ENCODE data around the gene ANKRD12.

The ANKRD12 gene

DNA sequence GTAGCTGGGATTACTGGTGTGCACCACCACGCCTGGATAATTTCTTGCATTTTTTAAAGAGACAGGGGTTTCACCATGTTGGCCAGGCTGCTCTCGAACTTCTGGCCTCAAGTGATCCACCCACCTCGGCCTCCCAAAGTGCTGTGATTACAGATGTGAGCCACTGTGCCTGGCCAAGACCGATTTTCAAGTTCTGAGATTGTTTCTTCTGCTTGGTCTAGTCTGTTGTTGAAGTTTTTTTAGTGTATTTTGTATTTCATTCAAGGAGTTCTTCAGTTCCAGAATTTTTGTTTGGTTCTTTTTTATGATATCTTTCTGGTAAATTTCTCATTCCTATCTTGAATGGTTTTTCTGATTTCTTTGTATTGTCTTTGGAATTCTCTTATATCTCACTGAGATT, 96.4 kb downstream of the ANKRD12 start:
- no peaks in the 10 kb centered on the region for H3K4me1 ChIP-seq (ENCODE audit: control insufficient read depth, insufficient read depth, low read length)
- H3K9me3 ChIP-seq (ENCODE audit: control insufficient read depth, insufficient read depth, low read length): no peaks in the 10 kb centered on the region
- H3K27ac ChIP-seq (ENCODE audit: low read depth, low read length): no peak overlapping the region
- no peaks in the 10 kb centered on the region for H3K27me3 ChIP-seq (ENCODE audit: control insufficient read depth, insufficient read depth, low read length)
- H3K4me3 ChIP-seq (ENCODE audit: low read depth, low read length): no peak overlapping the region
- no peak overlapping the region for H3K9ac ChIP-seq (ENCODE audit: low read depth, low read length)
- H3K36me3 ChIP-seq (ENCODE audit: control insufficient read depth, insufficient read depth, low read length): peaks cover 3% of the 10 kb centered on the region; the same call in 1 of the 2 replicates

DNA sequence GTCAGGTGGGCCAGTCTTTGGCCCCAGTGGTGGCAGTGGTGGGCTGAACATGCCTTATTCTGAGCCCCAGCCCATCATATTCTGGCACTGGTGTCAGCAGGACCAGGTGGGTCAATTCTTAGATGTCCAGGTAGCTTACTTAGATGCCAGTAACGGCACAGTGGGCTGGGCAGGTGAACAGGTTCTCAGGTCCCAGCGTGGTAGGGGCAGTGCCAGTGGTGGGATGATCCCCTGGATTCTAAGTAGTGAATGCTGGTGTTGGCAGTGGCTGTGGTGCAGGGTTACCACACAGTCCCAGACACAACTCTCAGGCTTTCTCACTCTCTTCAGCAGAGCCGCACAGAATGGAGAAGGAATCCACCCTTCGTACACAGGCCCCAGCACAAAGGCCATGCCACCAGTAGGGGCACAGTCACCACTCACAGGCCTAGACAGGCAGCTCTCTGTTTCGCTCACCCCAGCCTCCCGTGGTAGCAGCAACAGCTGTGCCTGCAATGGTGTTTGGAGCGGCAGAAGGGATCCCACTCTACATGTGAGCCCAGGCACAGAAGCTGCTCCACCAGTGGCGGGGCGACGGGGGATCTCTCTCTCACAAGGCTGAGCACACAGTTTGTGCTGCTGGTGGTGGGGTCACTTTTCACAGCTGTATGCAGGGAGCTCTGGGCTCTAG, 97.3 kb downstream of the ANKRD12 start:
- no peak overlapping the region for H3K27ac ChIP-seq (ENCODE audit: low read depth, low read length)
- H3K9ac ChIP-seq (ENCODE audit: low read depth, low read length): no peak overlapping the region
- H3K4me1 ChIP-seq (ENCODE audit: control insufficient read depth, insufficient read depth, low read length): no peaks in the 10 kb centered on the region
- no peaks in the 10 kb centered on the region for H3K27me3 ChIP-seq (ENCODE audit: control insufficient read depth, insufficient read depth, low read length)
- H3K4me3 ChIP-seq (ENCODE audit: low read depth, low read length): no peak overlapping the region
- peaks cover 3% of the 10 kb centered on the region; the same call in 1 of the 2 replicates for H3K36me3 ChIP-seq (ENCODE audit: control insufficient read depth, insufficient read depth, low read length)
- no peaks in the 10 kb centered on the region for H3K9me3 ChIP-seq (ENCODE audit: control insufficient read depth, insufficient read depth, low read length)

DNA sequence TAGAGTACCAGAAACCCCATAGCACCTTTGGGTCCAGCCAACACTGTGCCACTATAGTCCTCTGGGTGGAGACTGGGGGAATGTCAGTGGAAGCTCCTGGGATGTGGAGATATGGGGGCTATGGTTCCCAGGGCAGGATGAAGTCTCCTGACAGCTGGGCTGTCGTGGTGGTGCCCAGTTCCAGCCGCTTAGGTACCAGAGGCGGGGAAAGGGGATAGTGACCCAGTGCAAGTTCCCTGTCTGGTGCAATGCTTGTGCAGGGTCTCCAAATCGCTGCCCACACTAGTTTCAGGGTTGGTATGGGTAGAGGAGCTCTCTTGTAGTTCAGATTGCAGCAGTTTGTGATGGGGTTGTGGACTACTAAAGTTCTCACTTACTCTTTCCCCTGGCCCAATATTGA, 97.9 kb downstream of the ANKRD12 start:
- no peak overlapping the region for H3K4me3 ChIP-seq (ENCODE audit: low read depth, low read length)
- H3K27me3 ChIP-seq (ENCODE audit: control insufficient read depth, insufficient read depth, low read length): no peaks in the 10 kb centered on the region
- H3K4me1 ChIP-seq (ENCODE audit: control insufficient read depth, insufficient read depth, low read length): no peaks in the 10 kb centered on the region
- no peak overlapping the region for H3K9ac ChIP-seq (ENCODE audit: low read depth, low read length)
- H3K9me3 ChIP-seq (ENCODE audit: control insufficient read depth, insufficient read depth, low read length): no peaks in the 10 kb centered on the region
- no peak overlapping the region for H3K27ac ChIP-seq (ENCODE audit: low read depth, low read length)
- peaks cover 3% of the 10 kb centered on the region; the same call in 1 of the 2 replicates for H3K36me3 ChIP-seq (ENCODE audit: control insufficient read depth, insufficient read depth, low read length)

DNA sequence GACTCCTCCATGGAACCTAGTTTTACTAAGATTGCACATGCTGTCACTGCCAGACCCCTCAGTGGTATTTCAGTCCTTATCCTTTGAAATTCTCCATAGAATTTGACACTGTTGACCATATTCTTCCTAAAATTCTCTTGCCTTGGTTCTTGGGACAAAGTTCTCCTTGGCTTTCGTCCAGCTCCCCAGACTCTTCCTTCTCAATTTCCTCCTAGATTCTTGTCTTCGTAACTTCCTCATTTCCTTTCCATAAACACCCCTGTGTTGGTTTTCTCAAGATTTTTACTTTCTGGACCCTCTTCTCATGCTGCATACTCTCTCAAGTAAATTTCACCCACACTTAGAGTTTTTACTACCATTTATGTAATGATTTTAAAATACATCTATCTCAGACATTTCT, 101.4 kb downstream of the ANKRD12 start:
- no peaks in the 10 kb centered on the region for H3K27me3 ChIP-seq (ENCODE audit: control insufficient read depth, insufficient read depth, low read length)
- H3K4me1 ChIP-seq (ENCODE audit: control insufficient read depth, insufficient read depth, low read length): peaks cover 19% of the 10 kb centered on the region
- peaks cover 3% of the 10 kb centered on the region; the same call in 1 of the 2 replicates for H3K36me3 ChIP-seq (ENCODE audit: control insufficient read depth, insufficient read depth, low read length)
- H3K9ac ChIP-seq (ENCODE audit: low read depth, low read length): no peak overlapping the region
- no peak overlapping the region for H3K4me3 ChIP-seq (ENCODE audit: low read depth, low read length)
- no peak overlapping the region for H3K27ac ChIP-seq (ENCODE audit: low read depth, low read length)
- H3K9me3 ChIP-seq (ENCODE audit: control insufficient read depth, insufficient read depth, low read length): no peaks in the 10 kb centered on the region

DNA sequence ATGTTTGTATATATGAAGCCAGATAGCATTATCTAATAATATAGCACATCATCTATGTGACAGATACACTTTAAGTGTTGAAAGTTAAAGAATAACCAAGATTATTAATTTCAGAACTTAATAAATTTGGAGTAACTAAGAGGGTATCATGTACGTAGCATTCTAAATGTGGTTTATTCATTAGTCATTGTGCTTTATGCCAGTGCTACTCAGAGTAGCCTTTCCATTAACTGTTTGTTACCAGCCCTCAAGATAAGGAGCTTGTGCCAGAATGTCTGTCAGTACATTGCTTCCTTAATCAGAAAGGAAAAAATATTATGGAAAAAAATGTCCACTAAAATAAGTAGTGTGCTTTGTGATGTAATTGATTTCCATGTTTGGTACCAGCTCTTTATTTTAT, 103.1 kb downstream of the ANKRD12 start:
- Histone ChIP-seq H3K4me1 (ENCODE audit: control insufficient read depth, insufficient read depth, low read length) (peaks cover 25% of the 10 kb centered on the region), H3K4me3 (ENCODE audit: low read depth, low read length) (no peak overlapping the region), H3K9ac (ENCODE audit: low read depth, low read length) (no peak overlapping the region), H3K27ac (ENCODE audit: low read depth, low read length) (no peak overlapping the region), H3K36me3 (ENCODE audit: control insufficient read depth, insufficient read depth, low read length) (peaks cover 3% of the 10 kb centered on the region; the same call in 1 of the 2 replicates), H3K27me3 (ENCODE audit: control insufficient read depth, insufficient read depth, low read length) (no peaks in the 10 kb centered on the region), H3K9me3 (ENCODE audit: control insufficient read depth, insufficient read depth, low read length) (no peaks in the 10 kb centered on the region)

DNA sequence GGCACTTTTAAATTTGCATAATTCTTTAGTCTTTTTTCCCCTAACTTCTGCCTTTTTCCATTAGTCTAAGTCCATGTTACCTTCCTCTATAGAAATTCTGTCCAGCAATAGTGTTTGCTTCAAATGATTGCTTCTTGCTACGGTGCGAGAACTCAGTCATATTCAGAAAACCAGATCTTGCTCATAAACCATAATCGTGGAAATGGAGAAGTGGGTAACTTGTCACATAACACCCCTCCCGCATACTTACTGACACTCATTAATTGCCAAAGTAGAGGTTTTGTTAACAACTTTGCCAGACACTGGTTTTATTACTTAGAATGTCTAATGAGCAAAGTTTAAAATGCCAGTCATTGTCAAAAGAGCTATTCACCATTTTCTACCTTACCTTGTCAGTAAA, 103.7 kb downstream of the ANKRD12 start:
- Histone ChIP-seq H3K4me3 (ENCODE audit: low read depth, low read length) (no peak overlapping the region), H3K9me3 (ENCODE audit: control insufficient read depth, insufficient read depth, low read length) (no peaks in the 10 kb centered on the region), H3K36me3 (ENCODE audit: control insufficient read depth, insufficient read depth, low read length) (peaks cover 3% of the 10 kb centered on the region; the same call in 1 of the 2 replicates), H3K4me1 (ENCODE audit: control insufficient read depth, insufficient read depth, low read length) (peaks cover 25% of the 10 kb centered on the region), H3K27me3 (ENCODE audit: control insufficient read depth, insufficient read depth, low read length) (no peaks in the 10 kb centered on the region), H3K9ac (ENCODE audit: low read depth, low read length) (no peak overlapping the region), H3K27ac (ENCODE audit: low read depth, low read length) (no peak overlapping the region)

DNA sequence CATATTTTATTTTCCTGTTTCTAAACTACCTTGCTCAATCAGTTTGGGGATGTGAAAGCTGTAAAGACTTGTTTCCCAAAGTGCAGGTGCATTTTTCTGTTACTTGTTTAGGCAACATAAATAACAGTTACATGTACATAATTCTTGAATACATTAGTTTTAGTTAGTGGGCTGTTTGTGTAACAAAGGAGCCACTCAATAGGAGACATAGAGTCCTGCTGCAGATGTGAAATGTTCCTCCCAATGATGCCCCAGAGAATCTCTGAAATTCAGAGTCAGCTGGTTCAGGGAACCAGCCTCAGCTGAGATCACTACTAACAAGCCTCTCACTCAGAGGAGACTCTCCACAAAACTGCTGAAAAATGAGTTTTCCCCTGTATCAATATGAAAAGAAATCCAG, 106.4 kb downstream of the ANKRD12 start:
- H3K36me3 ChIP-seq (ENCODE audit: control insufficient read depth, insufficient read depth, low read length): no peaks in the 10 kb centered on the region
- peak overlapping the region; percentile 52 for H3K27ac ChIP-seq (ENCODE audit: low read depth, low read length)
- no peak overlapping the region for H3K9ac ChIP-seq (ENCODE audit: low read depth, low read length)
- H3K9me3 ChIP-seq (ENCODE audit: control insufficient read depth, insufficient read depth, low read length): no peaks in the 10 kb centered on the region
- H3K27me3 ChIP-seq (ENCODE audit: control insufficient read depth, insufficient read depth, low read length): no peaks in the 10 kb centered on the region
- peak overlapping the region; percentile 7; the same call in 1 of the 2 replicates for H3K4me3 ChIP-seq (ENCODE audit: low read depth, low read length)
- peaks cover 25% of the 10 kb centered on the region for H3K4me1 ChIP-seq (ENCODE audit: control insufficient read depth, insufficient read depth, low read length)

DNA sequence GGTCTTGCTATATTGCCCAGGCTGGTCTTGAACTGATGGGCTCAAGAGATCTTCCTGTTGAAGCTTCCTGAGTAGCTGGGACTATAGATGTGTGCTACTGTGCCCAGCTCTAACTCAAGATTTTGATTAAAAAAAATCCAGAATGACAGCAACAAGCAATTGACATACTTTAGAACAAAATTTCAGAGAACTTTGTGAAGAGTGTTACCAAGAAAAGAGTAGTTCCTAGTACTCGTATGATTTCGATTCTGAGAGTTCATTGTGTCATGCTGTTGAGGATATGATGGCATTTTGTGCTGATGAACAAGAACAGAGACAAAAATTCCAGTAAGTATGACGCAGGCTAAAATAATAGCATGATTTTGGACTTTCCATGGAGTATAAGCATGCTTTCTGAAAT, 107.8 kb downstream of the ANKRD12 start:
- no peaks in the 10 kb centered on the region for H3K36me3 ChIP-seq (ENCODE audit: control insufficient read depth, insufficient read depth, low read length)
- no peaks in the 10 kb centered on the region for H3K9me3 ChIP-seq (ENCODE audit: control insufficient read depth, insufficient read depth, low read length)
- H3K4me3 ChIP-seq (ENCODE audit: low read depth, low read length): no peak overlapping the region
- H3K4me1 ChIP-seq (ENCODE audit: control insufficient read depth, insufficient read depth, low read length): peaks cover 25% of the 10 kb centered on the region
- no peaks in the 10 kb centered on the region for H3K27me3 ChIP-seq (ENCODE audit: control insufficient read depth, insufficient read depth, low read length)
- H3K27ac ChIP-seq (ENCODE audit: low read depth, low read length): no peak overlapping the region
- no peak overlapping the region for H3K9ac ChIP-seq (ENCODE audit: low read depth, low read length)

DNA sequence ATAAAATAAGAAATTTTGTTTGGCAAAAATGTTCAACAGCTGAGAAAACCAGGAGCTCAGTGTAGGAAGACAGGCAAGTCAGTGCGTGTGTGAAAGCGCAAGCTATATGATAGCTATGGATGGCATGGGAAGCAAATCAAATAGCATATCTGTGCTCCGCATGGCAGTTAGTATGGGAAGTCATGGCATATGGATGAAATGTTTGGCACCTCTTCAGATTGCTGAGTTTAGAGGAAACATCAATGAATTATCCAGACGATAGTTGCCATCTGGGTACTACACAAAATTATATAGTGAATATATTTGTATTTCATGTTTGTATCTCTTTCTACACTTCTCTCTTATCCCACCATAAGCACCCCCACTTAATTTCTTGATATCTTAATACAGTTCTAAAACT, 112.1 kb downstream of the ANKRD12 start:
- H3K4me3 ChIP-seq (ENCODE audit: low read depth, low read length): no peak overlapping the region
- H3K9ac ChIP-seq (ENCODE audit: low read depth, low read length): no peak overlapping the region
- H3K9me3 ChIP-seq (ENCODE audit: control insufficient read depth, insufficient read depth, low read length): no peaks in the 10 kb centered on the region
- H3K27ac ChIP-seq (ENCODE audit: low read depth, low read length): no peak overlapping the region
- H3K4me1 ChIP-seq (ENCODE audit: control insufficient read depth, insufficient read depth, low read length): no peaks in the 10 kb centered on the region
- H3K36me3 ChIP-seq (ENCODE audit: control insufficient read depth, insufficient read depth, low read length): 0 out of 2 replicates have a peak, but pooled peaks cover 4% of the 10 kb centered on the region
- no peaks in the 10 kb centered on the region for H3K27me3 ChIP-seq (ENCODE audit: control insufficient read depth, insufficient read depth, low read length)

DNA sequence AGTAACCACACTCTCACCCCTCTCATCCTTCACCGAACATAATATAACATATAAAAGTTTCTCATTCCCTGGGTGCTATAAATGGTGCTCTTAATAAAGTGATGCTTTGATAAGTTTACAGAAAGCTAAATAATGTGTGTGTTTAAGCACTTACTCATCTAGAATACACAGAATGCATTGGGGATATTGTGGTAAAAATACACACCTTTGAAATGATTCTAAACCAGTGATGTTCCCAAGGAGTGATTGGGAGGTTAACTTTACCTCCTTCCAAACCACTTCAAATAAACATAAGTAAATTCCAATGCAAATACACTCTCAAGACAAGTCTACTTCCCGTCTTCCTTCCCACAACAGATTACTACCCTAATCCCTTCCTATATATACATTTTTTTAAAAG, 112.7 kb downstream of the ANKRD12 start:
- H3K9ac ChIP-seq (ENCODE audit: low read depth, low read length): no peak overlapping the region
- no peak overlapping the region for H3K27ac ChIP-seq (ENCODE audit: low read depth, low read length)
- H3K4me1 ChIP-seq (ENCODE audit: control insufficient read depth, insufficient read depth, low read length): no peaks in the 10 kb centered on the region
- no peaks in the 10 kb centered on the region for H3K27me3 ChIP-seq (ENCODE audit: control insufficient read depth, insufficient read depth, low read length)
- peaks cover 7% of the 10 kb centered on the region; the same call in 1 of the 2 replicates for H3K36me3 ChIP-seq (ENCODE audit: control insufficient read depth, insufficient read depth, low read length)
- no peaks in the 10 kb centered on the region for H3K9me3 ChIP-seq (ENCODE audit: control insufficient read depth, insufficient read depth, low read length)
- no peak overlapping the region for H3K4me3 ChIP-seq (ENCODE audit: low read depth, low read length)

DNA sequence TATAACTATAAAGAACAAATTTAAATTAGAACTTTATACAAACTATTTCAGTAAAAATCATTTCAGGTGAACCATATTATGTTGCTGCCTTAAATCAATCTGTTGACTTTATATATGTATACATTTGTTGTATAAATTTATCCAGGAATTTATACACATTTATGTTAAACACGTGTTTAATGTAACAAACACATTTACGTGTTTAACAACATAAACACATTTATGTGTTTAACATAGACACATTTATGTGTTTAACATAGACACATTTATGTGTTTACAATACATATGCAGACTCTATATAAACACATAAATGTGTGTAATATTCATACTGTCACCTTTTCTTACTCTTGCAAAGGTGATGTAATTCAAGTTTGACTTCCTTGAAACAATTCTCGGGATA, 122.6 kb downstream of the ANKRD12 start:
- H3K4me1 ChIP-seq (ENCODE audit: control insufficient read depth, insufficient read depth, low read length): peaks cover 16% of the 10 kb centered on the region
- no peak overlapping the region for H3K27ac ChIP-seq (ENCODE audit: low read depth, low read length)
- no peaks in the 10 kb centered on the region for H3K27me3 ChIP-seq (ENCODE audit: control insufficient read depth, insufficient read depth, low read length)
- H3K9me3 ChIP-seq (ENCODE audit: control insufficient read depth, insufficient read depth, low read length): no peaks in the 10 kb centered on the region
- peaks cover 7% of the 10 kb centered on the region for H3K36me3 ChIP-seq (ENCODE audit: control insufficient read depth, insufficient read depth, low read length)
- H3K9ac ChIP-seq (ENCODE audit: low read depth, low read length): no peak overlapping the region
- H3K4me3 ChIP-seq (ENCODE audit: low read depth, low read length): no peak overlapping the region

Measured in HUES48 (cell line).